ENCODE data around the gene NAALADL2. TPM values are rescaled to one million over a fixed set of nuclear protein-coding genes. Genes with fewer than 3 reads are reported as not detected.

NAALADL2 gene
- polyA plus RNA-seq, 1 donor from 2014 or later: 1.6 TPM

GRCh38 chr3:174820885-174821284, 38.2 kb upstream of the NAALADL2 start:
- Histone ChIP-seq H3K9ac (ENCODE audit: low read length) (no peak overlapping the region), H3K27me3 (ENCODE audit: insufficient read depth, low read depth, low read length) (no peaks in the 10 kb centered on the region), H3K79me2 (replicated peaks; ENCODE audit: insufficient read depth, low read length) (no peaks in the 10 kb centered on the region), H4K20me1 (ENCODE audit: insufficient read depth) (no peaks in the 10 kb centered on the region), H2AFZ (ENCODE audit: low read depth, low read length) (no peak overlapping the region), H3K27ac (ENCODE audit: low read length) (no peak overlapping the region), H3K4me2 (ENCODE audit: low read length) (no peak overlapping the region), H3K36me3 (ENCODE audit: insufficient read depth, low read length) (no peaks in the 10 kb centered on the region), H3K4me3 (ENCODE audit: low read length) (no peak overlapping the region), H3K9me3 (ENCODE audit: low read length) (no peaks in the 10 kb centered on the region), H3K9me2 (ENCODE audit: insufficient read depth, low read length) (no peaks in the 10 kb centered on the region), H3F3A (ENCODE audit: insufficient read depth, low read length, poor library complexity, severe bottlenecking) (no peaks in the 10 kb centered on the region)
- TF ChIP-seq EP300 (conservative IDR thresholded peaks at IDR 0.05; ENCODE audit: poor library complexity, severe bottlenecking) (no peak), CTCF (IDR thresholded peaks at IDR 0.05; ENCODE audit: poor library complexity, severe bottlenecking) (no peak), REST (IDR thresholded peaks at IDR 0.05; ENCODE audit: borderline replicate concordance) (no peak), RAD21 (conservative IDR thresholded peaks at IDR 0.05) (no peak), EZH2 (IDR thresholded peaks at IDR 0.05; ENCODE audit: borderline replicate concordance, insufficient read depth, low read length, poor library complexity, severe bottlenecking) (no peak), MXI1 (conservative IDR thresholded peaks at IDR 0.05; ENCODE audit: poor library complexity, severe bottlenecking) (no peak), POLR2AphosphoS5 (IDR thresholded peaks at IDR 0.05) (no peak), SMC3 (conservative IDR thresholded peaks at IDR 0.05; ENCODE audit: poor library complexity) (no peak), TAF1 (IDR thresholded peaks at IDR 0.05; ENCODE audit: low read depth) (no peak)

- Histone ChIP-seq H3K36me3 (ENCODE audit: insufficient read depth, low read length) (no peaks in the 10 kb centered on the region), H3K4me2 (ENCODE audit: low read length) (no peak overlapping the region), H3K27me3 (ENCODE audit: insufficient read depth, low read depth, low read length) (no peaks in the 10 kb centered on the region), H2AFZ (ENCODE audit: low read depth, low read length) (no peak overlapping the region), H3K9me3 (ENCODE audit: low read length) (no peaks in the 10 kb centered on the region), H3K9ac (ENCODE audit: low read length) (no peak overlapping the region), H4K20me1 (ENCODE audit: insufficient read depth) (no peaks in the 10 kb centered on the region), H3F3A (ENCODE audit: insufficient read depth, low read length, poor library complexity, severe bottlenecking) (no peaks in the 10 kb centered on the region), H3K9me2 (ENCODE audit: insufficient read depth, low read length) (no peaks in the 10 kb centered on the region), H3K4me3 (ENCODE audit: low read length) (no peak overlapping the region), H3K79me2 (replicated peaks; ENCODE audit: insufficient read depth, low read length) (no peaks in the 10 kb centered on the region), H3K27ac (ENCODE audit: low read length) (no peak overlapping the region)
- no peak for TF ChIP-seq EP300 (conservative IDR thresholded peaks at IDR 0.05; ENCODE audit: poor library complexity, severe bottlenecking)
- no peak for TF ChIP-seq TAF1 (IDR thresholded peaks at IDR 0.05; ENCODE audit: low read depth)
- no peak for TF ChIP-seq MXI1 (conservative IDR thresholded peaks at IDR 0.05; ENCODE audit: poor library complexity, severe bottlenecking)
- no peak for TF ChIP-seq SMC3 (conservative IDR thresholded peaks at IDR 0.05; ENCODE audit: poor library complexity)
Measured at GRCh38 chr3:174821477-174821876, 37.7 kb upstream of the NAALADL2 start.
